NT2/D1 (cell line): ENCODE data around the gene GFRA1.

Source experiments
- DNase-seq: peaks from one replicate; pipeline ENCODE4 v3.0.0-alpha.2; 2011; ENCODE audit warnings: low read depth, low spot score
- H3K27me3 ChIP-seq: 2 replicates; pipeline ENCODE4 v1.6.0; 2011; ENCODE audit warnings: mild to moderate bottlenecking; ENCODE audit not compliant: insufficient read length, insufficient read depth
- H3K36me3 ChIP-seq: 2 replicates; pipeline ENCODE4 v1.6.1; 2011; ENCODE audit warnings: mild to moderate bottlenecking, low read length, mixed read lengths; ENCODE audit not compliant: insufficient read depth, insufficient read length
- H3K4me1 ChIP-seq: 2 replicates; pipeline ENCODE4 v1.5.1; 2011; ENCODE audit not compliant: insufficient read depth, insufficient read length
- H3K4me3 ChIP-seq: 2 replicates; pipeline ENCODE4 v1.5.1; 2011; ENCODE audit warnings: low read depth; ENCODE audit not compliant: insufficient read length
- H3K9ac ChIP-seq: 2 replicates; pipeline ENCODE4 v1.6.0; 2011; ENCODE audit warnings: low read depth; ENCODE audit not compliant: insufficient read length
- H3K9me3 ChIP-seq: 2 replicates; pipeline ENCODE4 v1.5.1; 2011; ENCODE audit warnings: mild to moderate bottlenecking, low read length; ENCODE audit not compliant: insufficient read depth
- SUZ12 ChIP-seq: IDR thresholded peaks from 2 replicates; pipeline ENCODE4 v1.6.1; 2011; ENCODE audit not compliant: insufficient read length, insufficient read depth; ENCODE audit errors: extremely low read depth
- YY1 ChIP-seq: IDR thresholded peaks from 2 replicates; pipeline ENCODE4 v1.6.1; 2011; ENCODE audit not compliant: insufficient read length, insufficient read depth
- ZNF274 ChIP-seq: IDR thresholded peaks from 2 replicates; pipeline ENCODE4 v1.6.1; 2011; ENCODE audit warnings: mild to moderate bottlenecking, low read depth, low read length

GFRA1 gene

DNA sequence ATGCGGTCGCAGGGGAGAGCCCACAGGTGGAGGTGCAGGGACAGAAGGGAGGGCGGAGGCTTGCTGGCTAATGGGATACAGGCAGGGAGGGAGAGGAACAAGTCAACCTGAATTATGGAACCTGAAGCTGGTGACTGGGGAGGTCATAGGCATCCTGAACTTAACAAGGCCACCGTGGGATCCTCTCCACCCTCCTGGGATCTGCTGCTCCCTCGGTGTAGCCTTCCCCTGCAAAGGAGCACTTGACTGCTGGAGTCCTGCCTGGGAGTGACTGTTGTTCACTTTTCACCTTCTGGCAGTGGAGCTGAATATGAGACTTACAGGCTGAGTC, 223.1 kb downstream of the GFRA1 start:
- Histone ChIP-seq H3K9me3 (no peaks in the 10 kb centered on the region), H3K9ac (no peak overlapping the region), H3K4me1 (no peaks in the 10 kb centered on the region), H3K36me3 (no peaks in the 10 kb centered on the region), H3K27me3 (no peaks in the 10 kb centered on the region), H3K4me3 (no peak overlapping the region)
- DNase-seq = no peak
- TF ChIP-seq ZNF274 (no peak), YY1 (no peak), SUZ12 (no peak)

DNA sequence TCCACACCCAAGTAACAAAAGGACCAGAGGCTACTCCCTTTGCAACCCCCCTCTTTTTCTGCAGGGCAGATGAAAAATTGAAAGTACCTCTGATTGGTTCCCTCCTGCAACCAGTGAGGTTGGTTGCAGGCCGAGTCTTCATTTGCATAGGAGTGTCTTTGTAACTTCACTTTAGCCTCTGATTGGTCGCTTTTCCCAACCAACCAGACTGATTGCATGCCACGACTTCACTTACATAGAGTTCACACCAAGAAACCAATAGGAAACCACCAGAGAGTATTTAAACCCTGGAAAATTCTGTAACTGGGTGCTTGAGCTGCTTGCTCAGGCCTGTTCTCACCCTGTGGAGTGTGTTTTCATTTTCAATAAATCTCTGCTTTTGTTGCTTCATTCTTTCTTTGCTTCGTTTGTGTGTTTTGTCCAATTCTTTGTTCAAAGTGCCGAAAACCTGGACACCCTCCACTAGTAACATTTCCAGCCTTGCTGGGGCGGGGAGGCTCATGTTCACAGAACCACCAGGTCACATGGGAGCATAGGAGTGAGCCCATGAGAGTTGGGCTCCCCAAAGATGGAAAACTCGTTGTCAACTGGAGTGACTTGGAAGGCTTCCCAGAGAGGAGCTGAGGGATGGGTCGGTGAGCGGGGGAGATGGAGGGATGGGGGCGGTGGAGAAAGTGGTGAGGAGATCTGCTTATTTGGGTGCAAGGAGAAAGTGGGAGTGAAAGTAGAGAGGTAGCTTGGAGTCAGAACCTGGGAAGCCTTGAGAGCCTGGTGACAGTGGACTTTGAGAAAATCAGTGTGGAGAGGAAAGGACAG, 223.6 kb downstream of the GFRA1 start:
- Histone ChIP-seq H3K4me3 (no peak overlapping the region), H3K9ac (no peak overlapping the region), H3K4me1 (no peaks in the 10 kb centered on the region), H3K27me3 (no peaks in the 10 kb centered on the region), H3K36me3 (no peaks in the 10 kb centered on the region), H3K9me3 (no peaks in the 10 kb centered on the region)
- TF ChIP-seq ZNF274 = no peak
- no peak for TF ChIP-seq SUZ12
- TF ChIP-seq YY1 = no peak
- DNase-seq = no peak

DNA sequence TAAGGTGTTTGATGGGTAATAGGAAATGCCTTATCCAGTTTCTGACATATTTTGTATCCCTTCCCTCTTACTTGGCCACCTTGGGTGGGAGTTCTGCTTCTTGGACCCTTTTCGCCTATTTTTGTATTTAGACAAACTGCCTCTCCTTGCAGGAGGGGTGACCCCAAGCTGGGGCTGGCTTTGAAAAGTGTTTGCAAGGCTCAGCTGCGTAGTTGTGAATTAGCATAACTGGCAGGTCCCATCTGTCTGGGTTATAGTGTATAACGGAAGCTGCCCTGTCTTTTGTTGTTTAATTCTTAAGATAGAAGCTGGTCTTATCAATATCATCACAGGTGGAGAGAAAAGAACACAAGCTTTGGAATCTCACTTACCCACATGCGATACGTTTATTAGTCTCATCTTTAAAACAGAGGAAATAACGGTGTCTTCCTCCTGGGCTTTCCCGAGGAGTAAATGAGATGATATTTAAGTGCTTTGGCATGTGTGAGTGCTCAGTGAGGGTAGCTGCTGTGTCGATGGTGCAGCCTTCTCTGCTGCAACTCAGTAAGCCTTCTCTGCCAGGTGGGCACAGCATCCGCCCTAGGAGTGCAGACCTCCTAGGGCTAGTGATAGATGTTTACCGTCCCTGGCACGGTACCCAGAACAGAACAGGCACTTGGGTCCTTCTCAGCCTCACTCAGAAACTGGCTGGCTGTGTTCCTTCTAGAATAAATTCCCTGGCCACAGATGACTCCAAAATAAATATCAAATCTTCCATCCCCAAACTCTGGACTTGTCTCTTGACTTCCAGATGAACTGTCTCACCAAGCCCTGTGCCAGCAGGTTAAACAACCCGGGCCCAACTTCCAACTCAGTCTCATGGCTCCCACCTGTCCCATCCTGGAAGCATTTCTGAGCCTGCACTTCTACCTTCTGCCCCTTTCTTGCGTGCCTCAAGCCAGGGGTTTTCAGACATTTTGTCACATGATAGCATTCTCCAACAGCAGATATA, 227.3 kb downstream of the GFRA1 start:
- H3K4me3 ChIP-seq = no peak overlapping the region
- H3K4me1 ChIP-seq = no peaks in the 10 kb centered on the region
- H3K27me3 ChIP-seq = no peaks in the 10 kb centered on the region
- H3K36me3 ChIP-seq = no peaks in the 10 kb centered on the region
- H3K9ac ChIP-seq = no peak overlapping the region
- no peak for DNase-seq
- no peaks in the 10 kb centered on the region for H3K9me3 ChIP-seq
- TF ChIP-seq YY1 = no peak
- TF ChIP-seq ZNF274 = no peak
- no peak for TF ChIP-seq SUZ12

DNA sequence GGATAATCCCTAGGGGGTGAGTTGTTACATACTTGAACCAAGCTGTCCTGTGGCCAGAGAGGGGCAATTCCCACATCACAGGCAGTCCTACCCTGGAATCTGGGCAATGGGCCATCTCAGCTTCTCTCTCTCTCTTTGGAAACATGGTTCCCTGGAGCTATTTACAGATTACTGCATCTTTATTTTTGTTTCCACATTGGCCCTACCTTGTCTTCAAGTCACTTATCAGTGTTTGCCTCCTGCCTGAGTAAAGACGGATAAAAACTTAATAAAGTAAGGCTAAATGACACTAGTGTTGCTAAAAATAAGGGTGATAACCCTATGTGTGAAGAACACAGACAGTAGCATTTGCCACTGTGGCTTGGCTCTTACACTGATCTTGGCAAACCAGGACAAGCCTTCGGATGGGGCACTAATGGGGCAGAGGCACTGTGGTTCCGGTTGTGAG, 228.2 kb downstream of the GFRA1 start:
- Histone ChIP-seq H3K9ac (no peak overlapping the region), H3K36me3 (no peaks in the 10 kb centered on the region), H3K4me3 (no peak overlapping the region), H3K9me3 (no peaks in the 10 kb centered on the region), H3K4me1 (no peaks in the 10 kb centered on the region), H3K27me3 (no peaks in the 10 kb centered on the region)
- DNase-seq = no peak
- TF ChIP-seq SUZ12 (no peak), YY1 (no peak), ZNF274 (no peak)

DNA sequence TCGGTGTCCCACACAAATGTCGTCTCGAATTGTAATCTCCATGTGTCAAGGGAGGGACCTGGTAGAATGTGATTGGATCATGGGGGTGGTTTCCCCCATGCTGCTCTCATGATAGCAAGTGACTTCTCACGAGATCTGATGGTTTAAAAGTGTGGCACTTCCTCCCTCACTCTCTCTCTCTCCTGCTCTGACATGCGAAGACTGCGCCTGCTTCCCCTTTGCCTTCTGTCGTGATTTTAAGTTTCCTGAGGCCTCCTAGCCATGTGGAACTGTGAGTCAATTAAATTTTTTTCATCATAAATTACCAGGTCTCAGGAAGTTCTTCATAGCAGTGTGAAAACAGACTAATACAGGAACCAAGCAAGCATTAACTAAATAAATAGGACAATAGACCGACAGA, 229.1 kb downstream of the GFRA1 start:
- Histone ChIP-seq H3K4me1 (no peaks in the 10 kb centered on the region), H3K36me3 (no peaks in the 10 kb centered on the region), H3K9ac (no peak overlapping the region), H3K4me3 (no peak overlapping the region), H3K9me3 (no peaks in the 10 kb centered on the region), H3K27me3 (no peaks in the 10 kb centered on the region)
- TF ChIP-seq YY1 (no peak), SUZ12 (no peak), ZNF274 (no peak)
- no peak for DNase-seq

DNA sequence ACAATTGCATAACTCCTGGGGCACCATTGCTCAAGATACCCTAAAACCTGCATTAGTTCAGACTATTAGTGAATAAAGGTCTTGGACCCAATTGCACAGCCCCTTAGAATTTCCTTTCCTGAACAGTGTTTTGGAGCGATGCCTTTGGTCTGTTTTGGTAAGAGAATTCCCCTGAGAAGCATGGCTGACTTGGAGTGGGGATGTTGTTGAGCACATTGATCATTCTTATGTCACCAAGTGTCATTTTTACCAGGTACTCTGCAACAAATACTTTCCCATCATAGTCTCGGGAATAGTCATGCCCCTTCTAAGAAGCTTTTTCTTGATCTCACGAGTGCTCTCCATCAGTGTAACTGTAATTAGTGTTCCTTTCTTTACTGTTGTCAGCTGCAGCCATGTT, 229.7 kb downstream of the GFRA1 start:
- TF ChIP-seq ZNF274 = no peak
- no peak for TF ChIP-seq SUZ12
- TF ChIP-seq YY1 = no peak
- H3K4me3 ChIP-seq = no peak overlapping the region
- no peak for DNase-seq
- no peaks in the 10 kb centered on the region for H3K9me3 ChIP-seq
- H3K36me3 ChIP-seq = no peaks in the 10 kb centered on the region
- H3K27me3 ChIP-seq = no peaks in the 10 kb centered on the region
- H3K4me1 ChIP-seq = no peaks in the 10 kb centered on the region
- H3K9ac ChIP-seq = no peak overlapping the region

DNA sequence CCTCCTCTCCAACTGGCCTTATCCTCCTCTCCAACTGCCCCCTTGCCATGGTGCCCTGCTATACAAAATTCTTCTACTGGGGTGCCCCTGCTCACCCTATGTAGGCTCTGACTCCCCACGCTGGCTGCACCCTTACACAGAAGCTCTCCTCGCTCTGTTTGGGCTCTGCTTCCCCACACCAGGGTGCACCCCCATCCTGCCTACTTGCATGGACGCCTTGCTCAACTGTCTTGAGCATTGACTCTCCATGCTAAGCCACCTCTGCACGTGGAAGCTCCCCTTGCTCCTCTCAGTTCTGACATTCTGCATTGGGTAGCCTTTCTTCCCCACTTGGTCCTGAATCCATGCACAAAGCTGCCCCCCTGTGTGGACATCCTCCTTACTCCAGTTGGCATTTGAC, 231.1 kb downstream of the GFRA1 start:
- TF ChIP-seq SUZ12 (no peak), ZNF274 (no peak), YY1 (no peak)
- H3K9me3 ChIP-seq = no peaks in the 10 kb centered on the region
- no peak for DNase-seq
- H3K36me3 ChIP-seq = no peaks in the 10 kb centered on the region
- no peak overlapping the region for H3K9ac ChIP-seq
- H3K4me3 ChIP-seq = no peak overlapping the region
- no peaks in the 10 kb centered on the region for H3K27me3 ChIP-seq
- no peaks in the 10 kb centered on the region for H3K4me1 ChIP-seq
